Smooth muscle cell (in vitro differentiated cells): Measurements from ENCODE around the gene RAB33B. TPM values are rescaled to one million over a fixed set of nuclear protein-coding genes. Genes with fewer than 3 reads are reported as not detected.

Experiments used
- DNase-seq: peaks from one replicate; lab custom pipeline; 2025; ENCODE audit not compliant: unreplicated experiment; lab: John Stamatoyannopoulos, UW
- H2AFZ ChIP-seq: fragments of 200-600 bp; sonication (generic); 2 replicates; pipeline ENCODE4 v1.6.0; 2016; ENCODE audit warnings: antibody characterized with exemption, low read depth, mild to moderate bottlenecking
- H3F3A ChIP-seq: fragments of 200-600 bp; sonication (generic); 2 replicates; pipeline ENCODE4 v1.6.0; 2017; ENCODE audit warnings: antibody characterized with exemption, low read depth
- H3K27ac ChIP-seq: fragments of 200-600 bp; sonication (generic); 2 replicates; pipeline ENCODE4 v1.5.1; 2016; ENCODE audit warnings: low read depth, mild to moderate bottlenecking
- H3K27me3 ChIP-seq: fragments of 200-600 bp; sonication (generic); 2 replicates; pipeline ENCODE4 v1.6.1; 2016; ENCODE audit warnings: low read depth, mild to moderate bottlenecking
- H3K36me3 ChIP-seq: fragments of 200-600 bp; sonication (generic); 2 replicates; pipeline ENCODE4 v1.5.1; 2016; ENCODE audit warnings: low read depth
- H3K4me1 ChIP-seq: fragments of 200-600 bp; sonication (generic); 2 replicates; pipeline ENCODE4 v1.5.1; 2016; ENCODE audit warnings: low read depth
- H3K4me2 ChIP-seq: fragments of 200-600 bp; sonication (generic); 2 replicates; pipeline ENCODE4 v1.6.0; 2016; ENCODE audit warnings: mild to moderate bottlenecking
- H3K4me3 ChIP-seq: fragments of 200-600 bp; sonication (generic); 2 replicates; pipeline ENCODE4 v1.5.1; 2016; ENCODE audit warnings: mild to moderate bottlenecking
- H3K79me2 ChIP-seq: fragments of 200-600 bp; sonication (generic); 2 replicates; pipeline ENCODE4 v1.6.0; 2016; ENCODE audit warnings: low read depth, mild to moderate bottlenecking
- H3K9ac ChIP-seq: fragments of 200-600 bp; sonication (generic); 2 replicates; pipeline ENCODE4 v1.6.0; 2016; ENCODE audit warnings: low read depth
- H3K9me3 ChIP-seq: fragments of 200-600 bp; sonication (generic); replicated peaks from 2 replicates; pipeline ENCODE4 v1.5.1; 2016; ENCODE audit warnings: low read depth
- H4K20me1 ChIP-seq: fragments of 200-600 bp; sonication (generic); 2 replicates; pipeline ENCODE4 v1.6.0; 2016; ENCODE audit warnings: low read depth
- WGBS: methylation state at CpG from one replicate; pipeline ENCODE4 v1.1.7; 2016; ENCODE audit warnings: low lambda C conversion rate; 5-methylcytosine and 5-hydroxymethylcytosine counted together
- polyA plus RNA-seq: library from polyadenylated mRNA; unstranded; fragments of >200 nt; fragmentation: Nextera tagmentation; extraction: Ambion mirVana; gene quantifications from 2 replicates; pipeline ENCODE4 v1.2.1, GENCODE V29; 2016
- total RNA-seq: library from RNA; depleted of rRNA; stranded (reverse); fragments of >200 nt; gene quantifications from 2 replicates; pipeline ENCODE4 v1.2.3, GENCODE V29; 2014
- TF ChIP-seq, protein P1 (sequence below): fragments of 200-600 bp; sonication (generic); IDR thresholded peaks from 2 replicates; pipeline ENCODE4 v1.5.1; 2017; ENCODE audit warnings: borderline replicate concordance, mild to moderate bottlenecking, antibody characterized with exemption; ENCODE audit not compliant: insufficient read depth, poor library complexity, severe bottlenecking

RAB33B gene
- total and polyA plus RNA-seq, 2 experiments from 2014 or later: 6.3 to 15.8 TPM

DNA sequence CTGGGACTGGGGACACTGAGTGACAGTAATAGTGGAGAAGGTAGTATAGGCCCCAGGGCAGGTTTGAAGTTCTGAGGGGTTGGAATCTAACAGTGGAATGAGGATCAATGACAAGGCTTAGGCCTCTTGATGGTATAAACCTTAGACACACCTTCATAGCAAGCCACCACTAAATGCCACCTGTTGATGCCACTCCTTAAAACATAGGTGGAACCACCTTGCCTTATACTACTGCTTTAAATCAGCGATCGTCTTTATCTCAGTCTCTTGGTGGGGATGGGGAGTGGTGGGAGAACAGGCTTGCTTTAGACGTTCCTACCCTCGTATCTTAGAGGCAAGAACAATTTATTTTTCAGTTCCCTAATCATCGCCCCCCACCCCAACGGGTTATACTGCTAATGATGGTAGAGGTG lies 1.2 kb downstream of the RAB33B start:
- Histone ChIP-seq H3K4me1 (peaks cover 37% of the 10 kb centered on the region), H3K79me2 (peaks cover 84% of the 10 kb centered on the region), H4K20me1 (peaks cover 57% of the 10 kb centered on the region), H2AFZ (no peak overlapping the region), H3K9me3 (no peaks in the 10 kb centered on the region), H3K27ac (no peak overlapping the region), H3K36me3 (no peaks in the 10 kb centered on the region), H3K4me3 (peak overlapping the region; percentile 90), H3K4me2 (peak overlapping the region; percentile 81), H3F3A (no peaks in the 10 kb centered on the region), H3K9ac (peak overlapping the region; percentile 77), H3K27me3 (no peaks in the 10 kb centered on the region)
- no peak for DNase-seq
- TF ChIP-seq, protein P1, sequence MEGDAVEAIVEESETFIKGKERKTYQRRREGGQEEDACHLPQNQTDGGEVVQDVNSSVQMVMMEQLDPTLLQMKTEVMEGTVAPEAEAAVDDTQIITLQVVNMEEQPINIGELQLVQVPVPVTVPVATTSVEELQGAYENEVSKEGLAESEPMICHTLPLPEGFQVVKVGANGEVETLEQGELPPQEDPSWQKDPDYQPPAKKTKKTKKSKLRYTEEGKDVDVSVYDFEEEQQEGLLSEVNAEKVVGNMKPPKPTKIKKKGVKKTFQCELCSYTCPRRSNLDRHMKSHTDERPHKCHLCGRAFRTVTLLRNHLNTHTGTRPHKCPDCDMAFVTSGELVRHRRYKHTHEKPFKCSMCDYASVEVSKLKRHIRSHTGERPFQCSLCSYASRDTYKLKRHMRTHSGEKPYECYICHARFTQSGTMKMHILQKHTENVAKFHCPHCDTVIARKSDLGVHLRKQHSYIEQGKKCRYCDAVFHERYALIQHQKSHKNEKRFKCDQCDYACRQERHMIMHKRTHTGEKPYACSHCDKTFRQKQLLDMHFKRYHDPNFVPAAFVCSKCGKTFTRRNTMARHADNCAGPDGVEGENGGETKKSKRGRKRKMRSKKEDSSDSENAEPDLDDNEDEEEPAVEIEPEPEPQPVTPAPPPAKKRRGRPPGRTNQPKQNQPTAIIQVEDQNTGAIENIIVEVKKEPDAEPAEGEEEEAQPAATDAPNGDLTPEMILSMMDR: no peak
- WGBS: 48% methylated on average over 6 of the region's 6 CpGs

DNA sequence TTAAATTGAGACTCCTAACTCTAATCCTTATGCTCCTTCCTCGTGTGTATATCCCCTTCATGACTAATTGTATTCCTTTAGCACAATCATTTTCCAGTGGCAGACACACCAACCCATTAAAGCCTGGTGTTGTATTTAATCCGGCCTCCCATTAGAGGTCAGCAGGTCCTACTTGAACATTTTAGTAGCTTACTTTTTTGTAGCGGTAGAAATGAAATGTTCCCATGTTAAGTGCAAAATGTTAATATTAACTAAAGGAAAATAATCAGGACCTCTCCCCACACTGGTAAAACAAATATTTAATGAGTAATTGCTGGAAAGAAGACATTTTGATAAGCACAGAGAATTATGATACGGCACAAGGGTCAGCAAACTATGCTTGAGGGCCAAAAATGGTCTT lies 3.4 kb downstream of the RAB33B start:
- H3K27ac ChIP-seq: no peak overlapping the region
- TF ChIP-seq, protein P1: no peak
- no peaks in the 10 kb centered on the region for H3K36me3 ChIP-seq
- peak overlapping the region; percentile 90 for H3K4me3 ChIP-seq
- no peak overlapping the region for H2AFZ ChIP-seq
- DNase-seq: no peak
- no peak overlapping the region for H3K9ac ChIP-seq
- WGBS: 60% methylated on average over 4 of the region's 4 CpGs
- H3F3A ChIP-seq: no peaks in the 10 kb centered on the region
- peaks cover 77% of the 10 kb centered on the region for H4K20me1 ChIP-seq
- H3K9me3 ChIP-seq: no peaks in the 10 kb centered on the region
- peaks cover 31% of the 10 kb centered on the region for H3K4me1 ChIP-seq
- peak overlapping the region; percentile 81 for H3K4me2 ChIP-seq
- H3K79me2 ChIP-seq: peaks cover 83% of the 10 kb centered on the region
- no peaks in the 10 kb centered on the region for H3K27me3 ChIP-seq

DNA sequence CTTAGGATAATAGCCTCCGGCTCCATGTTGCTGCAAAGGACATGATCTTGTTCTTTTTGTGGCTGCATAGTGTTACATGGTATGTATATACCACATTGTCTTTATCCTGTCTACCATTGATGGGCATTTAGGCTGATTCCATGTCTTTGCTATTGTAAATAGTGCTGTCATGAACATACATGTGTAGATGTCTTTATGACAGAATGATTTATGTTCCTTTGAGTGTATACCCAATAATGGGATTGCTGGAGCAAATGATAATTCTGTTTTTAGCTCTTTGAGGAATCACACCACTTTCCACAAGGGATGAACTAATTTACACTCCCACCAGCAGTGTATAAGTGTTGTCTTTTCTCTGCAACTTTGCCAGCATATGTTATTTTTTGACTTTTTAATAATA lies 4.6 kb downstream of the RAB33B start:
- Histone ChIP-seq H3K9ac (no peak overlapping the region), H3K27ac (no peak overlapping the region), H3K79me2 (peaks cover 93% of the 10 kb centered on the region), H3K27me3 (no peaks in the 10 kb centered on the region), H3K4me3 (no peak overlapping the region), H4K20me1 (peaks cover 87% of the 10 kb centered on the region), H3K4me2 (no peak overlapping the region), H3K9me3 (no peaks in the 10 kb centered on the region), H3K4me1 (peaks cover 26% of the 10 kb centered on the region), H3K36me3 (no peaks in the 10 kb centered on the region), H3F3A (no peaks in the 10 kb centered on the region), H2AFZ (no peak overlapping the region)
- TF ChIP-seq, protein P1: no peak
- no peak for DNase-seq
- 88% methylated on average over 1 of the region's 1 CpG for WGBS

DNA sequence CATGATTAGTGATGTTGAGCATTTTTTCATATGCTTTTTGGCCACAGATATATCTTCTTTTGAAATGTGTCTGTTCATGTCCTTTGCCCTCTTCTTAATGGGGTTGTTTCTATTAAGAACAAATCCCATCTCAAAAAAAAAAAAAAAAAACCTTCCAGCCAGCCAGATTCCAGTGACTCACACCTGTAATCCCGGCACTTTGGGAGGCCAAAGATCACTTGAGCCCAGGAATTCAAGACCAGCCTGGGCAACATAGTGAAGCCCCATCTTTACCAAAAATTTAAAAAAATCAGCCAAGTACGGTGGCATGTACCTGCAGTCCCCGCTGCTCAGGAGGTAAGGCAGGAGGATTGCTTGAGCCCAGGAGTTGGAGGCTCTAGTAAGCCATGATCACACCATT lies 5.1 kb downstream of the RAB33B start:
- TF ChIP-seq, protein P1: no peak
- H3K9ac ChIP-seq: no peak overlapping the region
- no peaks in the 10 kb centered on the region for H3K36me3 ChIP-seq
- H3K4me1 ChIP-seq: peaks cover 26% of the 10 kb centered on the region
- H3K79me2 ChIP-seq: peaks cover 98% of the 10 kb centered on the region
- H3K4me2 ChIP-seq: no peak overlapping the region
- DNase-seq: no peak
- no peak overlapping the region for H2AFZ ChIP-seq
- WGBS: 72% methylated on average over 3 of the region's 3 CpGs
- H3K27ac ChIP-seq: no peak overlapping the region
- H3K4me3 ChIP-seq: no peak overlapping the region
- H3K27me3 ChIP-seq: no peaks in the 10 kb centered on the region
- H4K20me1 ChIP-seq: peaks cover 90% of the 10 kb centered on the region
- no peaks in the 10 kb centered on the region for H3K9me3 ChIP-seq
- no peaks in the 10 kb centered on the region for H3F3A ChIP-seq
